ENCODE results near the gene ITGAX.

Gene ITGAX

GRCh38 chr16:31361201-31362110, 6.5 kb downstream of the ITGAX start:
- DNase-seq: no peak
- H3K4me3 ChIP-seq (ENCODE audit: insufficient read depth, low read depth, low read length, poor library complexity, severe bottlenecking): no peak overlapping the region
- H3K27ac ChIP-seq (ENCODE audit: insufficient read depth, low read length, poor library complexity, severe bottlenecking): no peak overlapping the region
- H3K4me1 ChIP-seq (ENCODE audit: control insufficient read depth, insufficient read depth, low read length, poor library complexity, severe bottlenecking): no peaks in the 10 kb centered on the region
- no peaks in the 10 kb centered on the region for H3K27me3 ChIP-seq (replicated peaks; ENCODE audit: control insufficient read depth, insufficient read depth, low read length, poor library complexity, severe bottlenecking)
- H3K36me3 ChIP-seq (ENCODE audit: control insufficient read depth, insufficient read depth, low read length): no peaks in the 10 kb centered on the region
- H3K9me3 ChIP-seq (ENCODE audit: control insufficient read depth, low read length): no peaks in the 10 kb centered on the region

- Histone ChIP-seq H3K36me3 (ENCODE audit: control insufficient read depth, insufficient read depth, low read length) (no peaks in the 10 kb centered on the region), H3K9me3 (ENCODE audit: control insufficient read depth, low read length) (no peaks in the 10 kb centered on the region), H3K27me3 (replicated peaks; ENCODE audit: control insufficient read depth, insufficient read depth, low read length, poor library complexity, severe bottlenecking) (no peaks in the 10 kb centered on the region), H3K27ac (ENCODE audit: insufficient read depth, low read length, poor library complexity, severe bottlenecking) (no peak overlapping the region), H3K4me3 (ENCODE audit: insufficient read depth, low read depth, low read length, poor library complexity, severe bottlenecking) (no peak overlapping the region), H3K4me1 (ENCODE audit: control insufficient read depth, insufficient read depth, low read length, poor library complexity, severe bottlenecking) (no peaks in the 10 kb centered on the region)
- DNase-seq: no peak
Observed at GRCh38 chr16:31362476-31363405, 7.8 kb downstream of the ITGAX start.

GRCh38 chr16:31363721-31364120, 8.7 kb downstream of the ITGAX start:
- Histone ChIP-seq H3K4me1 (ENCODE audit: control insufficient read depth, insufficient read depth, low read length, poor library complexity, severe bottlenecking) (no peaks in the 10 kb centered on the region), H3K27ac (ENCODE audit: insufficient read depth, low read length, poor library complexity, severe bottlenecking) (no peak overlapping the region), H3K9me3 (ENCODE audit: control insufficient read depth, low read length) (no peaks in the 10 kb centered on the region), H3K27me3 (replicated peaks; ENCODE audit: control insufficient read depth, insufficient read depth, low read length, poor library complexity, severe bottlenecking) (no peaks in the 10 kb centered on the region), H3K36me3 (ENCODE audit: control insufficient read depth, insufficient read depth, low read length) (no peaks in the 10 kb centered on the region), H3K4me3 (ENCODE audit: insufficient read depth, low read depth, low read length, poor library complexity, severe bottlenecking) (no peak overlapping the region)
- DNase-seq: no peak

GRCh38 chr16:31364421-31364820, 9.4 kb downstream of the ITGAX start:
- Histone ChIP-seq H3K27ac (ENCODE audit: insufficient read depth, low read length, poor library complexity, severe bottlenecking) (no peak overlapping the region), H3K36me3 (ENCODE audit: control insufficient read depth, insufficient read depth, low read length) (no peaks in the 10 kb centered on the region), H3K4me3 (ENCODE audit: insufficient read depth, low read depth, low read length, poor library complexity, severe bottlenecking) (no peak overlapping the region), H3K4me1 (ENCODE audit: control insufficient read depth, insufficient read depth, low read length, poor library complexity, severe bottlenecking) (no peaks in the 10 kb centered on the region), H3K9me3 (ENCODE audit: control insufficient read depth, low read length) (no peaks in the 10 kb centered on the region), H3K27me3 (replicated peaks; ENCODE audit: control insufficient read depth, insufficient read depth, low read length, poor library complexity, severe bottlenecking) (no peaks in the 10 kb centered on the region)
- no peak for DNase-seq

GRCh38 chr16:31365131-31365865, 10.3 kb downstream of the ITGAX start:
- Histone ChIP-seq H3K36me3 (ENCODE audit: control insufficient read depth, insufficient read depth, low read length) (no peaks in the 10 kb centered on the region), H3K9me3 (ENCODE audit: control insufficient read depth, low read length) (no peaks in the 10 kb centered on the region), H3K27me3 (replicated peaks; ENCODE audit: control insufficient read depth, insufficient read depth, low read length, poor library complexity, severe bottlenecking) (no peaks in the 10 kb centered on the region), H3K27ac (ENCODE audit: insufficient read depth, low read length, poor library complexity, severe bottlenecking) (no peak overlapping the region), H3K4me1 (ENCODE audit: control insufficient read depth, insufficient read depth, low read length, poor library complexity, severe bottlenecking) (no peaks in the 10 kb centered on the region), H3K4me3 (ENCODE audit: insufficient read depth, low read depth, low read length, poor library complexity, severe bottlenecking) (no peak overlapping the region)
- DNase-seq: no peak

- Histone ChIP-seq H3K27ac (ENCODE audit: insufficient read depth, low read length, poor library complexity, severe bottlenecking) (no peak overlapping the region), H3K27me3 (replicated peaks; ENCODE audit: control insufficient read depth, insufficient read depth, low read length, poor library complexity, severe bottlenecking) (no peaks in the 10 kb centered on the region), H3K4me1 (ENCODE audit: control insufficient read depth, insufficient read depth, low read length, poor library complexity, severe bottlenecking) (no peaks in the 10 kb centered on the region), H3K4me3 (ENCODE audit: insufficient read depth, low read depth, low read length, poor library complexity, severe bottlenecking) (no peak overlapping the region), H3K9me3 (ENCODE audit: control insufficient read depth, low read length) (no peaks in the 10 kb centered on the region), H3K36me3 (ENCODE audit: control insufficient read depth, insufficient read depth, low read length) (no peaks in the 10 kb centered on the region)
- DNase-seq: no peak
Observed at GRCh38 chr16:31367853-31368252, 12.9 kb downstream of the ITGAX start.

GRCh38 chr16:31371008-31371407, 16.0 kb downstream of the ITGAX start:
- no peaks in the 10 kb centered on the region for H3K4me1 ChIP-seq (ENCODE audit: control insufficient read depth, insufficient read depth, low read length, poor library complexity, severe bottlenecking)
- DNase-seq: no peak
- H3K27ac ChIP-seq (ENCODE audit: insufficient read depth, low read length, poor library complexity, severe bottlenecking): no peak overlapping the region
- no peaks in the 10 kb centered on the region for H3K36me3 ChIP-seq (ENCODE audit: control insufficient read depth, insufficient read depth, low read length)
- no peaks in the 10 kb centered on the region for H3K9me3 ChIP-seq (ENCODE audit: control insufficient read depth, low read length)
- H3K4me3 ChIP-seq (ENCODE audit: insufficient read depth, low read depth, low read length, poor library complexity, severe bottlenecking): no peak overlapping the region
- no peaks in the 10 kb centered on the region for H3K27me3 ChIP-seq (replicated peaks; ENCODE audit: control insufficient read depth, insufficient read depth, low read length, poor library complexity, severe bottlenecking)

GRCh38 chr16:31371619-31372484, 16.9 kb downstream of the ITGAX start:
- H3K4me3 ChIP-seq (ENCODE audit: insufficient read depth, low read depth, low read length, poor library complexity, severe bottlenecking): no peak overlapping the region
- H3K9me3 ChIP-seq (ENCODE audit: control insufficient read depth, low read length): no peaks in the 10 kb centered on the region
- no peaks in the 10 kb centered on the region for H3K36me3 ChIP-seq (ENCODE audit: control insufficient read depth, insufficient read depth, low read length)
- no peaks in the 10 kb centered on the region for H3K4me1 ChIP-seq (ENCODE audit: control insufficient read depth, insufficient read depth, low read length, poor library complexity, severe bottlenecking)
- H3K27ac ChIP-seq (ENCODE audit: insufficient read depth, low read length, poor library complexity, severe bottlenecking): no peak overlapping the region
- no peak for DNase-seq
- H3K27me3 ChIP-seq (replicated peaks; ENCODE audit: control insufficient read depth, insufficient read depth, low read length, poor library complexity, severe bottlenecking): no peaks in the 10 kb centered on the region

- no peaks in the 10 kb centered on the region for H3K27me3 ChIP-seq (replicated peaks; ENCODE audit: control insufficient read depth, insufficient read depth, low read length, poor library complexity, severe bottlenecking)
Observed at GRCh38 chr16:31373235-31373634, 18.3 kb downstream of the ITGAX start.

More at GRCh38 chr16:31373235-31373634, 18.3 kb downstream of the ITGAX start:
- no peak overlapping the region for H3K27ac ChIP-seq (ENCODE audit: insufficient read depth, low read length, poor library complexity, severe bottlenecking)
- no peak overlapping the region for H3K4me3 ChIP-seq (ENCODE audit: insufficient read depth, low read depth, low read length, poor library complexity, severe bottlenecking)
- no peaks in the 10 kb centered on the region for H3K9me3 ChIP-seq (ENCODE audit: control insufficient read depth, low read length)
- DNase-seq: no peak
- H3K36me3 ChIP-seq (ENCODE audit: control insufficient read depth, insufficient read depth, low read length): no peaks in the 10 kb centered on the region
- no peaks in the 10 kb centered on the region for H3K4me1 ChIP-seq (ENCODE audit: control insufficient read depth, insufficient read depth, low read length, poor library complexity, severe bottlenecking)

Data from effector memory CD4-positive, alpha-beta T cell (primary cell).